ENCODE results near the gene HIP1R. TPM values are rescaled to one million over a fixed set of nuclear protein-coding genes. Genes with fewer than 3 reads are reported as not detected.

Gene HIP1R
- total and polyA plus RNA-seq, 2 of the 8 experiments (the other 6 are each of a cell fraction or from before 2014, with no cell fraction given): 11.2 to 14.5 TPM

DNA sequence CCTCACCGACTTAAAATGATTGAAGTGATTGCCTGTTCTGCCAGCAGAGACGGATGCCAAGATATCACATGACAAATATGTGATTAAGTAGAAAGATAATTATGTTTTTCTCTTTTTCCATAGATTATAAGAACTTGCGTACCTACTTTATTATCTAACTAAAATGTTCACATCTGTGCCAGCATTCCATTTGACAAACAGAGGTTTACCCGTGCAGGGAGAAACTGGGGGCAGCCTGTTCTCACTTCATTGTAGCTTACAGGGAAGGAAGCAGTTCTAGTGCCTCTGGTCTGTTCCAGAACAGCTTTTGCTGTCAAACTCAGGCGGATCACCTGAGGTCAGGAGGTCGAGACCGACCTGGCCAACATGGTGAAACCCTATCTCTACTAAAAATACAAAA, 31.3 kb upstream of the HIP1R start:
- ChIA-PET CTCF (ENCODE audit: partially characterized antibody) (interaction anchor here (0.6 to 5.0 kb wide), 2 partner anchors 10 to 853 kb away, joined by 5 to 32 read pairs; no protein-coding TSS in a partner anchor), POLR2A (ENCODE audit: partially characterized antibody) (no interaction called here)
- Histone ChIP-seq H2BK15ac (ENCODE audit: low read length) (no peak overlapping the region), H3K79me2 (ENCODE audit: control insufficient read depth in 1 of 2, insufficient read depth in 2 of 2, low read length in 2 of 2) (no peaks in the 10 kb centered on the region), H3K14ac (ENCODE audit: insufficient read length) (no peak overlapping the region), H4K8ac (ENCODE audit: extremely low read depth, insufficient read depth, low read length) (no peak overlapping the region), H3K23ac (ENCODE audit: insufficient read length) (no peak overlapping the region), H3K4ac (replicated peaks; ENCODE audit: insufficient read length, low read depth, low read length) (no peak overlapping the region), H2BK5ac (ENCODE audit: low read depth, low read length) (no peak overlapping the region), H2BK120ac (replicated peaks; ENCODE audit: low read depth, low read length) (no peak overlapping the region), H4K91ac (replicated peaks; ENCODE audit: insufficient read length, low read length) (no peak overlapping the region), H3K79me1 (ENCODE audit: low read depth, low read length) (no peaks in the 10 kb centered on the region), H2AFZ (ENCODE audit: low read length) (no peak overlapping the region), H3K27me3 (replicated peaks in 1 of 4; ENCODE audit: control insufficient read depth in 3 of 4, extremely low read depth in 1 of 4, insufficient read depth in 3 of 4, low read length in 3 of 4) (no peaks in the 10 kb centered on the region), H3K18ac (ENCODE audit: extremely low read depth, low read length) (no peak overlapping the region), H3K4me3 (ENCODE audit: extremely low read depth in 1 of 4, insufficient read depth in 2 of 4, low read depth in 3 of 4, low read length in 4 of 4) (no peak overlapping the region), H3K36me3 (ENCODE audit: control insufficient read depth in 2 of 4, insufficient read depth in 4 of 4, low read length in 3 of 4) (no peaks in the 10 kb centered on the region), H3K4me1 (replicated peaks in 1 of 4; ENCODE audit: control insufficient read depth in 3 of 4, insufficient read depth in 4 of 4, low read length in 3 of 4) (no peaks in the 10 kb centered on the region), H3K56ac (replicated peaks; ENCODE audit: insufficient read length, low read depth, low read length) (no peak overlapping the region), H4K20me1 (replicated peaks in 1 of 2; ENCODE audit: control insufficient read depth in 1 of 2, insufficient read depth in 2 of 2, low read length in 2 of 2) (no peaks in the 10 kb centered on the region), H2BK12ac (ENCODE audit: low read depth, low read length) (no peak overlapping the region), H3K23me2 (ENCODE audit: low read depth, low read length) (no peaks in the 10 kb centered on the region), H3K9ac (replicated peaks in 1 of 4; ENCODE audit: extremely low read depth in 1 of 4, low read depth in 3 of 4, low read length in 3 of 4) (no peak overlapping the region), H3K27ac (ENCODE audit: low read depth, low read length) (no peak overlapping the region), H3K4me2 (ENCODE audit: insufficient read depth in 1 of 2, low read depth in 2 of 2, low read length in 2 of 2) (no peak overlapping the region), H4K5ac (ENCODE audit: insufficient read length, low read depth, low read length) (no peak overlapping the region), H2BK20ac (ENCODE audit: low read length) (no peak overlapping the region), H2AK5ac (ENCODE audit: low read depth, low read length) (no peak overlapping the region), H3K9me3 (ENCODE audit: insufficient read depth in 2 of 2, low read depth in 1 of 2, low read length in 1 of 2) (no peaks in the 10 kb centered on the region)
- WGBS, 2 experiments (ENCODE audit: extremely low coverage in 1 of 2, insufficient coverage in 1 of 2, insufficient read length in 1 of 2, insufficient replicate concordance in 2 of 2, low coverage in 1 of 2, low lambda C conversion rate in 2 of 2, missing lambda C conversion rate in 1 of 2): 92% methylated on average over 7 of the region's 7 CpGs; no CpG with 5 or more reads in 1 of the 2 experiments
- DNase-seq (ENCODE audit: low read depth in 1 of 2, low spot score in 2 of 2): no peak
- FAIRE-seq: no peak
- no peak for TF ChIP-seq BACH1 (IDR thresholded peaks at IDR 0.05; ENCODE audit: low read length)
- TF ChIP-seq GTF2F1 (IDR thresholded peaks at IDR 0.05; ENCODE audit: borderline replicate concordance, low read depth, low read length): no peak
- TF ChIP-seq, protein P1, sequence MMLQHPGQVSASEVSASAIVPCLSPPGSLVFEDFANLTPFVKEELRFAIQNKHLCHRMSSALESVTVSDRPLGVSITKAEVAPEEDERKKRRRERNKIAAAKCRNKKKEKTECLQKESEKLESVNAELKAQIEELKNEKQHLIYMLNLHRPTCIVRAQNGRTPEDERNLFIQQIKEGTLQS (IDR thresholded peaks at IDR 0.05; ENCODE audit: insufficient read depth, low read depth, low read length): no peak
- TF ChIP-seq RXRA (IDR thresholded peaks at IDR 0.05; ENCODE audit: insufficient read depth, low read depth, low read length): no peak
- no peak for TF ChIP-seq CBX8 (IDR thresholded peaks at IDR 0.05; ENCODE audit: borderline replicate concordance, low read depth, low read length)
- no peak for TF ChIP-seq RNF2 (IDR thresholded peaks at IDR 0.05; ENCODE audit: borderline replicate concordance, low read depth, low read length, missing control alignments, poor library complexity, severe bottlenecking)
- TF ChIP-seq JUN (IDR thresholded peaks at IDR 0.05; ENCODE audit: low read depth, low read length): no peak
- no peak for TF ChIP-seq BRCA1 (IDR thresholded peaks at IDR 0.05; ENCODE audit: low read depth, low read length)
- TF ChIP-seq CTBP2 (IDR thresholded peaks at IDR 0.05; ENCODE audit: borderline replicate concordance, insufficient read depth, insufficient read length, low read length): no peak
- TF ChIP-seq ASH2L (IDR thresholded peaks at IDR 0.05; ENCODE audit: low read length): no peak
- no peak for TF ChIP-seq KDM5A (IDR thresholded peaks at IDR 0.05; ENCODE audit: low read length)
- TF ChIP-seq SIRT6 (IDR thresholded peaks at IDR 0.05; ENCODE audit: low read length): no peak
- no peak for TF ChIP-seq TEAD4 (IDR thresholded peaks at IDR 0.05; ENCODE audit: low read depth, low read length)
